GM23338 (cell line): ENCODE results near the gene C6orf120. TPM values are rescaled to one million over a fixed set of nuclear protein-coding genes. Genes with fewer than 3 reads are reported as not detected.

Experiments
- ATAC-seq: fragments of 200-7000 bp; cut with Tn5 transposase; 3 replicates; pipeline ENCODE4 v1.9.1; 2020
- DNase-seq: peaks from one replicate; pipeline ENCODE4 v3.0.0-alpha.2; 2015; ENCODE audit warnings: low spot score
- H2AFZ ChIP-seq: fragments of 200-600 bp; sonication (generic); 2 replicates; pipeline ENCODE4 v1.8.0; 2016; ENCODE audit warnings: antibody characterized with exemption, mild to moderate bottlenecking, moderate library complexity
- H3F3A ChIP-seq: fragments of 200-600 bp; sonication (generic); replicated peaks from 2 replicates; pipeline ENCODE4 v1.8.0; 2017; ENCODE audit warnings: antibody characterized with exemption, mixed run types, low read depth
- H3K27ac ChIP-seq: fragments of 200-600 bp; sonication (generic); 2 replicates; pipeline ENCODE4 v1.6.1; 2016; ENCODE audit warnings: low read depth
- H3K27me3 ChIP-seq: fragments of 200-600 bp; sonication (generic); 2 replicates; pipeline ENCODE4 v1.8.0; 2016; ENCODE audit warnings: mild to moderate bottlenecking, mixed run types, moderate library complexity; ENCODE audit not compliant: insufficient read depth
- H3K36me3 ChIP-seq: fragments of 200-600 bp; sonication (generic); 2 replicates; pipeline ENCODE4 v1.8.0; 2016; ENCODE audit warnings: mild to moderate bottlenecking; ENCODE audit not compliant: insufficient read depth
- H3K4me1 ChIP-seq: fragments of 200-600 bp; sonication (generic); 2 replicates; pipeline ENCODE4 v1.8.0; 2016; ENCODE audit warnings: mild to moderate bottlenecking, moderate library complexity; ENCODE audit not compliant: insufficient read depth
- H3K4me2 ChIP-seq: fragments of 200-600 bp; sonication (generic); 2 replicates; pipeline ENCODE4 v1.7.1; 2017; ENCODE audit warnings: mixed run types
- H3K4me3 ChIP-seq: fragments of 200-600 bp; sonication (generic); 2 replicates; pipeline ENCODE4 v1.6.1; 2016; ENCODE audit warnings: mixed run types
- H3K79me2 ChIP-seq: fragments of 200-600 bp; sonication (generic); replicated peaks from 2 replicates; pipeline ENCODE4 v1.8.0; 2017; ENCODE audit warnings: mild to moderate bottlenecking; ENCODE audit not compliant: insufficient read depth
- H3K9me2 ChIP-seq: fragments of 200-600 bp; sonication (generic); 2 replicates; pipeline ENCODE4 v1.8.0; 2017; ENCODE audit not compliant: insufficient read depth
- H4K20me1 ChIP-seq: fragments of 200-600 bp; sonication (generic); replicated peaks from 2 replicates; pipeline ENCODE4 v1.8.0; 2017; ENCODE audit warnings: mild to moderate bottlenecking; ENCODE audit not compliant: insufficient read depth
- H3K27ac Mint-ChIP-seq: 2 replicates; pipeline ENCODE4 v1.8.0; 2020; ENCODE audit warnings: inconsistent platforms, mild to moderate bottlenecking, moderate library complexity, mixed read lengths
- H3K27me3 Mint-ChIP-seq: 3 replicates; pipeline ENCODE4 v1.8.0; 2022; ENCODE audit warnings: low read depth, mild to moderate bottlenecking, moderate library complexity, mixed read lengths, inconsistent platforms; ENCODE audit not compliant: insufficient read depth, poor library complexity
- H3K36me3 Mint-ChIP-seq: 3 replicates; pipeline ENCODE4 v1.8.0; 2021; ENCODE audit warnings: low read depth, mild to moderate bottlenecking, inconsistent platforms, moderate library complexity, mixed read lengths
- H3K4me1 Mint-ChIP-seq: 3 replicates; pipeline ENCODE4 v1.8.0; 2020; ENCODE audit warnings: mild to moderate bottlenecking, inconsistent platforms, mixed read lengths
- H3K4me3 Mint-ChIP-seq: 3 replicates; pipeline ENCODE4 v1.8.0; 2021; ENCODE audit warnings: moderate library complexity, mild to moderate bottlenecking, inconsistent platforms, mixed read lengths
- H3K9me3 Mint-ChIP-seq: 3 replicates; pipeline ENCODE4 v1.8.0; 2020; ENCODE audit warnings: moderate library complexity, mild to moderate bottlenecking, inconsistent platforms, mixed read lengths
- CREB1 ChIP-seq: fragments of 250-450 bp; sonication (Bioruptor Pico); IDR thresholded peaks from 2 replicates; pipeline ENCODE4 v1.5.0; 2020; ENCODE audit warnings: low read depth, mild to moderate bottlenecking, moderate library complexity
- CTCF ChIP-seq, 2 experiments: fragments of 200-600 bp in 1 of 2; sonication (generic) in 1 of 2; conservative IDR thresholded peaks; 2 replicates each; pipeline versions ENCODE4 v1.5.1 to v1.6.1; 2016 to 2017; ENCODE audit warnings: antibody characterized with exemption in 2 of 2, low read depth in 2 of 2, mild to moderate bottlenecking in 2 of 2, moderate library complexity in 1 of 2
- EZH2 ChIP-seq: fragments of 200-600 bp; sonication (generic); IDR thresholded peaks from one replicate; pipeline ENCODE4 v1.8.0; 2017; ENCODE audit warnings: antibody characterized with exemption, mild to moderate bottlenecking, low read depth; ENCODE audit not compliant: unreplicated experiment
- EZH2phosphoT487 ChIP-seq: fragments of 200-600 bp; sonication (generic); IDR thresholded peaks from one replicate; pipeline ENCODE4 v1.8.1; 2018; ENCODE audit warnings: antibody characterized with exemption; ENCODE audit not compliant: unreplicated experiment
- JUNB ChIP-seq: IDR thresholded peaks from one replicate; pipeline ENCODE4 v1.6.1; 2016; ENCODE audit warnings: antibody characterized with exemption; ENCODE audit not compliant: unreplicated experiment
- NANOG ChIP-seq: IDR thresholded peaks from 2 replicates; pipeline ENCODE4 v1.6.1; 2016; ENCODE audit warnings: antibody characterized with exemption, borderline replicate concordance
- POLR2AphosphoS5 ChIP-seq: IDR thresholded peaks from 2 replicates; pipeline ENCODE4 v1.6.1; 2016; ENCODE audit warnings: antibody characterized with exemption, low read depth
- REST ChIP-seq: IDR thresholded peaks from one replicate; pipeline ENCODE4 v1.6.1; 2018; ENCODE audit warnings: antibody characterized with exemption; ENCODE audit not compliant: unreplicated experiment
- STAT1 ChIP-seq: IDR thresholded peaks from one replicate; pipeline ENCODE4 v1.6.1; 2016; ENCODE audit warnings: antibody characterized with exemption; ENCODE audit not compliant: unreplicated experiment
- ZNF114 ChIP-seq: fragments of 250-450 bp; sonication (Bioruptor Pico); IDR thresholded peaks from 2 replicates; pipeline ENCODE4 v1.5.0; 2020; ENCODE audit warnings: mild to moderate bottlenecking, moderate library complexity
- ZNF331 ChIP-seq: fragments of 250-450 bp; sonication (Bioruptor Pico); IDR thresholded peaks from 2 replicates; pipeline ENCODE4 v1.5.0; 2020; ENCODE audit warnings: low read depth, mild to moderate bottlenecking, moderate library complexity
- ZNF462 ChIP-seq: fragments of 250-450 bp; sonication (Bioruptor Pico); IDR thresholded peaks from 2 replicates; pipeline ENCODE4 v1.5.0; 2020; ENCODE audit warnings: mild to moderate bottlenecking, moderate library complexity
- polyA plus RNA-seq: library from polyadenylated mRNA; unstranded; fragments of >200 nt; fragmentation: Nextera tagmentation; extraction: Ambion mirVana; gene quantifications from 2 replicates; pipeline ENCODE4 v1.2.1, GENCODE V29; 2016
- total RNA-seq: library from RNA; depleted of rRNA; stranded (reverse); fragments of >200 nt; shearing (Covaris generic); gene quantifications from 2 replicates; pipeline ENCODE4 v1.2.3, GENCODE V29; 2014
- TF ChIP-seq, protein P1 (sequence below): IDR thresholded peaks from 2 replicates; pipeline ENCODE4 v1.6.1; 2016; ENCODE audit warnings: antibody characterized with exemption

Gene C6orf120
- total and polyA plus RNA-seq, 2 experiments from 2014 or later: 18.8 to 57.3 TPM

- Histone ChIP-seq H3K27me3 (no peaks in the 10 kb centered on the region), H3K4me2 (no peak overlapping the region), H4K20me1 (peaks cover 4% of the 10 kb centered on the region; the same call in 1 of the 2 replicates), H3K4me1 (no peaks in the 10 kb centered on the region), H3K79me2 (peaks cover 7% of the 10 kb centered on the region), H3F3A (no peaks in the 10 kb centered on the region), H3K4me3 (no peak overlapping the region), H3K9me2 (no peaks in the 10 kb centered on the region), H3K27ac (no peak overlapping the region), H3K36me3 (peaks cover 17% of the 10 kb centered on the region; the same call in 1 of the 2 replicates), H2AFZ (no peak overlapping the region)
- Mint-ChIP-seq H3K9me3 (no peaks in the 10 kb centered on the region), H3K36me3 (peaks cover 38% of the 10 kb centered on the region), H3K27me3 (no peaks in the 10 kb centered on the region), H3K4me3 (no peak overlapping the region), H3K27ac (no peak overlapping the region), H3K4me1 (peaks cover 4% of the 10 kb centered on the region)
- DNase-seq: no peak
- ATAC-seq: no peak
- TF ChIP-seq REST (no peak), EZH2phosphoT487 (no peak), ZNF331 (CRISPR knock-in tag) (no peak), JUNB (no peak), STAT1 (no peak), CTCF (conservative IDR thresholded peaks at IDR 0.05; ENCODE audit: low read depth in 2 of 2) (no peak), POLR2AphosphoS5 (no peak), NANOG (no peak), CREB1 (CRISPR knock-in tag) (no peak), ZNF114 (CRISPR knock-in tag) (no peak), ZNF462 (CRISPR knock-in tag) (no peak), EZH2 (no peak)
- TF ChIP-seq, protein P1, sequence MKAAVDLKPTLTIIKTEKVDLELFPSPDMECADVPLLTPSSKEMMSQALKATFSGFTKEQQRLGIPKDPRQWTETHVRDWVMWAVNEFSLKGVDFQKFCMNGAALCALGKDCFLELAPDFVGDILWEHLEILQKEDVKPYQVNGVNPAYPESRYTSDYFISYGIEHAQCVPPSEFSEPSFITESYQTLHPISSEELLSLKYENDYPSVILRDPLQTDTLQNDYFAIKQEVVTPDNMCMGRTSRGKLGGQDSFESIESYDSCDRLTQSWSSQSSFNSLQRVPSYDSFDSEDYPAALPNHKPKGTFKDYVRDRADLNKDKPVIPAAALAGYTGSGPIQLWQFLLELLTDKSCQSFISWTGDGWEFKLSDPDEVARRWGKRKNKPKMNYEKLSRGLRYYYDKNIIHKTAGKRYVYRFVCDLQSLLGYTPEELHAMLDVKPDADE: no peak
These were observed 7.4 kb downstream of the C6orf120 start for GRCh38 chr6:169709293-169709692.
